ENCODE data around the gene PODXL. TPM values are rescaled to one million over a fixed set of nuclear protein-coding genes. Genes with fewer than 3 reads are reported as not detected.
A peak's percentile ranks its signal among the peaks of the same experiment; 100 is the strongest.

PODXL gene
- total RNA-seq, 1 experiment from 2014 or later = 727 TPM

DNA sequence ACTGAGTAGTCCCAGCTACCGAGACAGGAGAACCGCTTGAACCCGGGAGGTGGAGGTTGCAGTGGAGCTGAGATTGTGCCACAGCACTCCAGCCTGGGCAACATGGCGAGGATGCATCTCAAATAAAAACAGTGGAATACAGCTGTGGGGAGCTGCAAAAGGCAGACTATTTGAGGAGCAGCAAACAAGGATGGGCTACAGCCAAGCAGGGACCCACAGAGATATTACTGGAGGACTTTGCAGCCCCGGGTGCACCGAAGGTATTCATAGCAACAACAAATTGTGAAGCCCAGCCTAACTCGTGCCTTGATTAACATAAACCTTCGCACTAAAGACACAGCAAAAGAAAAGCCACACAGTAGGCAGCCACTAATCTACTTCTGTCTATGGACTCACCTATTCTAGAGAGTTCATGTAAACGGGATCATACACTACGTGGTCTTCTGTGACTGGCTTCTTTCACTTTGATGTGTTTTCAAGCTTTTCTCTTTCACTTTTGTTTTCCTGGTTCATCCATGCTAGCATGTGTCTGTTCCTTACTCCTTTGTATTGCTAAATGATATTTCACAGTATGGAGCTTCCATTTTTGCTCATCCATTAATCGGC lies 34.0 kb downstream of the PODXL start:
- Histone ChIP-seq H2AFZ (ENCODE audit: low read length) (no peak overlapping the region), H4K5ac (ENCODE audit: insufficient read length, low read depth, low read length) (no peak overlapping the region), H3K56ac (ENCODE audit: insufficient read length, low read depth, low read length) (no peak overlapping the region), H3K14ac (ENCODE audit: insufficient read depth, low read length) (no peak overlapping the region), H3K23me2 (ENCODE audit: insufficient read length, low read depth, low read length, poor library complexity, severe bottlenecking) (no peaks in the 10 kb centered on the region), H3K4ac (ENCODE audit: low read depth, low read length) (no peak overlapping the region), H3K18ac (ENCODE audit: insufficient read length, low read depth, low read length) (no peak overlapping the region), H3K79me1 (ENCODE audit: insufficient read depth, low read depth, low read length, poor library complexity, severe bottlenecking) (peaks cover 3% of the 10 kb centered on the region), H3K27ac (ENCODE audit: insufficient read length, low read depth, low read length) (no peak overlapping the region), H2BK12ac (ENCODE audit: insufficient read length, low read depth, low read length) (no peak overlapping the region), H4K20me1 (ENCODE audit: control insufficient read depth, insufficient read depth, insufficient read length) (no peaks in the 10 kb centered on the region), H3T11ph (ENCODE audit: low read length) (no peak overlapping the region), H3K27me3 (ENCODE audit: insufficient read depth, low read length) (no peaks in the 10 kb centered on the region), H2BK120ac (ENCODE audit: low read depth, low read length, poor library complexity, severe bottlenecking) (no peak overlapping the region), H4K8ac (replicated peaks; ENCODE audit: insufficient read length, low read depth, low read length) (no peak overlapping the region), H3K9ac (ENCODE audit: extremely low read depth, insufficient read length, low read length) (no peak overlapping the region), H2BK20ac (ENCODE audit: low read depth, low read length, poor library complexity, severe bottlenecking) (no peak overlapping the region), H3K4me1 (ENCODE audit: insufficient read depth, low read length) (peaks cover 14% of the 10 kb centered on the region; the same call in 1 of the 2 replicates), H3K79me2 (ENCODE audit: insufficient read depth, low read length) (peaks cover 80% of the 10 kb centered on the region), H2BK15ac (ENCODE audit: low read depth, low read length) (no peak overlapping the region), H4K91ac (ENCODE audit: insufficient read length, low read depth, low read length) (no peak overlapping the region), H3K4me2 (ENCODE audit: insufficient read depth, insufficient read length, low read length) (no peak overlapping the region), H2BK5ac (ENCODE audit: insufficient read length, low read length) (no peak overlapping the region), H3K23ac (ENCODE audit: insufficient read length, low read depth, low read length) (no peak overlapping the region), H2AK5ac (ENCODE audit: insufficient read length, low read length) (no peak overlapping the region), H3K9me3 (ENCODE audit: control insufficient read depth, low read depth, low read length) (no peaks in the 10 kb centered on the region)
- Mint-ChIP-seq H3K4me1 (peaks cover 75 to 87% of the 10 kb centered on the region in 2 experiments), H3K9me3 (no peaks in the 10 kb centered on the region), H3K36me3 (ENCODE audit: insufficient read depth in 1 of 3, low read depth in 3 of 3) (peaks cover 11 to 53% (median 40%) of the 10 kb centered on the region in 3 experiments; a peak in 6 of 7 replicates), H3K27me3 (ENCODE audit: low read depth) (no peaks in the 10 kb centered on the region), H3K27ac (peak overlapping the region in 2 of 3 experiments; percentile 79 to 84; a peak in 2 of 7 replicates), H3K4me3 (peak overlapping the region in 1 of 2 experiments; percentile 12; a peak in 1 of 5 replicates)
- DNase-seq = no peak
- WGBS (ENCODE audit: extremely low coverage, insufficient read length, low lambda C conversion rate) = no CpG with 5 or more reads among the region's 11 CpGs
- TF ChIP-seq, protein P1, sequence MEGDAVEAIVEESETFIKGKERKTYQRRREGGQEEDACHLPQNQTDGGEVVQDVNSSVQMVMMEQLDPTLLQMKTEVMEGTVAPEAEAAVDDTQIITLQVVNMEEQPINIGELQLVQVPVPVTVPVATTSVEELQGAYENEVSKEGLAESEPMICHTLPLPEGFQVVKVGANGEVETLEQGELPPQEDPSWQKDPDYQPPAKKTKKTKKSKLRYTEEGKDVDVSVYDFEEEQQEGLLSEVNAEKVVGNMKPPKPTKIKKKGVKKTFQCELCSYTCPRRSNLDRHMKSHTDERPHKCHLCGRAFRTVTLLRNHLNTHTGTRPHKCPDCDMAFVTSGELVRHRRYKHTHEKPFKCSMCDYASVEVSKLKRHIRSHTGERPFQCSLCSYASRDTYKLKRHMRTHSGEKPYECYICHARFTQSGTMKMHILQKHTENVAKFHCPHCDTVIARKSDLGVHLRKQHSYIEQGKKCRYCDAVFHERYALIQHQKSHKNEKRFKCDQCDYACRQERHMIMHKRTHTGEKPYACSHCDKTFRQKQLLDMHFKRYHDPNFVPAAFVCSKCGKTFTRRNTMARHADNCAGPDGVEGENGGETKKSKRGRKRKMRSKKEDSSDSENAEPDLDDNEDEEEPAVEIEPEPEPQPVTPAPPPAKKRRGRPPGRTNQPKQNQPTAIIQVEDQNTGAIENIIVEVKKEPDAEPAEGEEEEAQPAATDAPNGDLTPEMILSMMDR (conservative IDR thresholded peaks at IDR 0.05) = no peak
